T-helper 17 cell (primary cell): ENCODE results near the gene SNX25. TPM values are rescaled to one million over a fixed set of nuclear protein-coding genes. Genes with fewer than 3 reads are reported as not detected.

Source experiments
- ATAC-seq: fragments of 150-1000 bp; cut with Tn5 transposase; 2 replicates; pipeline ENCODE4 v1.10.0; 2021; ENCODE audit warnings: mild to moderate bottlenecking, moderate library complexity
- DNase-seq, 3 donors: peaks; one replicate each; pipeline versions ENCODE4 v3.0.0 to v3.0.0-alpha.2; 2020 to 2021
- H3K9me3 ChIP-seq: one replicate; pipeline ENCODE4 v1.7.0; 2013; ENCODE audit warnings: low read length, mild to moderate bottlenecking; ENCODE audit not compliant: control insufficient read depth, poor library complexity, severe bottlenecking
- H3K27ac Mint-ChIP-seq: one replicate; pipeline ENCODE4 v1.8.0; 2022; ENCODE audit warnings: mild to moderate bottlenecking, moderate library complexity, mixed read lengths
- H3K27me3 Mint-ChIP-seq: one replicate; pipeline ENCODE4 v1.8.0; 2022; ENCODE audit warnings: mixed read lengths
- H3K36me3 Mint-ChIP-seq: one replicate; pipeline ENCODE4 v1.8.0; 2022; ENCODE audit warnings: low read depth, mixed read lengths
- H3K4me1 Mint-ChIP-seq: one replicate; pipeline ENCODE4 v1.8.0; 2022; ENCODE audit warnings: mild to moderate bottlenecking, mixed read lengths
- H3K4me3 Mint-ChIP-seq: one replicate; pipeline ENCODE4 v1.8.0; 2022; ENCODE audit warnings: mild to moderate bottlenecking, moderate library complexity, mixed read lengths
- total RNA-seq, 4 donors: library from RNA in 2 of 4; stranded (reverse) in 2 of 4; gene quantifications; one replicate each; pipeline ENCODE4 v1.2.3 and lab custom pipeline; 2022 to 2026

The SNX25 gene
- total RNA-seq, 2 donors from 2014 or later, result 13.2 to 20.4 TPM

- Mint-ChIP-seq H3K4me1 (peaks cover 7% of the 10 kb centered on the region), H3K4me3 (no peak overlapping the region), H3K27me3 (no peaks in the 10 kb centered on the region), H3K27ac (no peak overlapping the region), H3K36me3 (no peaks in the 10 kb centered on the region)
- no peak for DNase-seq
- no peaks in the 10 kb centered on the region for H3K9me3 ChIP-seq
- ATAC-seq, result no peak
These were observed 172.1 kb downstream of the SNX25 start for GRCh38 chr4:185381288-185382196.

- no peak for DNase-seq
- peaks cover 7% of the 10 kb centered on the region for H3K4me1 Mint-ChIP-seq
- no peaks in the 10 kb centered on the region for H3K27me3 Mint-ChIP-seq
- no peaks in the 10 kb centered on the region for H3K9me3 ChIP-seq
- H3K36me3 Mint-ChIP-seq, result no peaks in the 10 kb centered on the region
- H3K27ac Mint-ChIP-seq, result no peak overlapping the region
- no peak for ATAC-seq
- no peak overlapping the region for H3K4me3 Mint-ChIP-seq
These were observed 173.4 kb downstream of the SNX25 start for GRCh38 chr4:185382754-185383153.

- H3K36me3 Mint-ChIP-seq, result no peaks in the 10 kb centered on the region
- ATAC-seq (no peak), DNase-seq (no peak)
- H3K27me3 Mint-ChIP-seq, result no peaks in the 10 kb centered on the region
- no peak overlapping the region for H3K27ac Mint-ChIP-seq
- H3K9me3 ChIP-seq, result no peaks in the 10 kb centered on the region
- no peak overlapping the region for H3K4me3 Mint-ChIP-seq
- H3K4me1 Mint-ChIP-seq, result peaks cover 10% of the 10 kb centered on the region
These were observed 174.1 kb downstream of the SNX25 start for GRCh38 chr4:185383451-185383850.

- Mint-ChIP-seq H3K27ac (no peak overlapping the region), H3K36me3 (no peaks in the 10 kb centered on the region), H3K4me3 (no peak overlapping the region), H3K4me1 (peaks cover 10% of the 10 kb centered on the region), H3K27me3 (no peaks in the 10 kb centered on the region)
- DNase-seq (no peak), ATAC-seq (no peak)
- no peaks in the 10 kb centered on the region for H3K9me3 ChIP-seq
These were observed 174.7 kb downstream of the SNX25 start for GRCh38 chr4:185384061-185384460.

- Mint-ChIP-seq H3K27me3 (no peaks in the 10 kb centered on the region), H3K27ac (no peak overlapping the region), H3K36me3 (no peaks in the 10 kb centered on the region), H3K4me1 (peaks cover 10% of the 10 kb centered on the region), H3K4me3 (no peak overlapping the region)
- ATAC-seq (no peak), DNase-seq (no peak)
- no peaks in the 10 kb centered on the region for H3K9me3 ChIP-seq
These were observed 175.5 kb downstream of the SNX25 start for GRCh38 chr4:185384930-185385331.

- no peaks in the 10 kb centered on the region for H3K36me3 Mint-ChIP-seq
- H3K9me3 ChIP-seq, result no peaks in the 10 kb centered on the region
- H3K4me3 Mint-ChIP-seq, result no peak overlapping the region
- ATAC-seq (no peak), DNase-seq (no peak)
- no peak overlapping the region for H3K27ac Mint-ChIP-seq
- no peaks in the 10 kb centered on the region for H3K27me3 Mint-ChIP-seq
- peaks cover 10% of the 10 kb centered on the region for H3K4me1 Mint-ChIP-seq
These were observed 178.6 kb downstream of the SNX25 start for GRCh38 chr4:185387957-185388356.

GRCh38 chr4:185390941-185391340, 181.5 kb downstream of the SNX25 start:
- DNase-seq (no peak), ATAC-seq (no peak)
- Mint-ChIP-seq H3K27ac (no peak overlapping the region), H3K4me1 (peaks cover 13% of the 10 kb centered on the region), H3K4me3 (no peak overlapping the region), H3K27me3 (no peaks in the 10 kb centered on the region), H3K36me3 (no peaks in the 10 kb centered on the region)
- no peaks in the 10 kb centered on the region for H3K9me3 ChIP-seq

- no peaks in the 10 kb centered on the region for H3K36me3 Mint-ChIP-seq
- H3K27ac Mint-ChIP-seq, result peak overlapping the region; percentile 66
- ATAC-seq (no peak), DNase-seq (no peak)
- H3K4me1 Mint-ChIP-seq, result peaks cover 17% of the 10 kb centered on the region
- no peak overlapping the region for H3K4me3 Mint-ChIP-seq
- H3K27me3 Mint-ChIP-seq, result no peaks in the 10 kb centered on the region
- H3K9me3 ChIP-seq, result no peaks in the 10 kb centered on the region
These were observed 182.8 kb downstream of the SNX25 start for GRCh38 chr4:185392156-185392555.

- DNase-seq (no peak), ATAC-seq (no peak)
- Mint-ChIP-seq H3K27ac (peak overlapping the region; percentile 94), H3K36me3 (no peaks in the 10 kb centered on the region), H3K4me1 (peaks cover 18% of the 10 kb centered on the region), H3K27me3 (no peaks in the 10 kb centered on the region), H3K4me3 (peak overlapping the region; percentile 96)
- no peaks in the 10 kb centered on the region for H3K9me3 ChIP-seq
These were observed 185.3 kb downstream of the SNX25 start for GRCh38 chr4:185394568-185395237.

- DNase-seq (no peak), ATAC-seq (no peak)
- H3K9me3 ChIP-seq, result no peaks in the 10 kb centered on the region
- Mint-ChIP-seq H3K4me3 (peak within 1 kb of the TSS; percentile 96), H3K4me1 (peaks cover 18% of the 10 kb centered on the region), H3K27ac (peak within 1 kb of the TSS; percentile 94), H3K27me3 (no peaks in the 10 kb centered on the region), H3K36me3 (no peaks in the 10 kb centered on the region)
These were observed 186.0 kb downstream of the SNX25 start, which contains the start of gene LRP2BP for GRCh38 chr4:185395238-185395955. Gene LRP2BP, minus strand, starts transcription at chr4:185395924. Its CDS starts 17,738 bp downstream, at chr4:185378186.

GRCh38 chr4:185395956-185396723, 186.7 kb downstream of the SNX25 start:
- H3K27ac Mint-ChIP-seq, result peak overlapping the region; percentile 94
- H3K27me3 Mint-ChIP-seq, result no peaks in the 10 kb centered on the region
- H3K4me1 Mint-ChIP-seq, result peaks cover 18% of the 10 kb centered on the region
- peaks cover 1% of the 10 kb centered on the region for H3K36me3 Mint-ChIP-seq
- ATAC-seq (peak; percentile 92), DNase-seq (peak; percentile 96 to 97 (median 96))
- H3K9me3 ChIP-seq, result no peaks in the 10 kb centered on the region
- peak overlapping the region; percentile 96 for H3K4me3 Mint-ChIP-seq

GRCh38 chr4:185396724-185397385, 187.5 kb downstream of the SNX25 start, which contains the start of gene ANKRD37:
Gene ANKRD37, plus strand, starts transcription at chr4:185396841. Its CDS starts 83 bp downstream, at chr4:185396924.
- Mint-ChIP-seq H3K4me3 (peak within 1 kb of the TSS; percentile 96), H3K4me1 (peaks cover 18% of the 10 kb centered on the region), H3K27ac (peak within 1 kb of the TSS; percentile 94), H3K36me3 (peaks cover 2% of the 10 kb centered on the region), H3K27me3 (no peaks in the 10 kb centered on the region)
- H3K9me3 ChIP-seq, result no peaks in the 10 kb centered on the region
- ATAC-seq (no peak), DNase-seq (no peak)
